Measurements from ENCODE around the gene UMAD1.
A peak's percentile ranks its signal among the peaks of the same experiment; 100 is the strongest.

Gene UMAD1

DNA sequence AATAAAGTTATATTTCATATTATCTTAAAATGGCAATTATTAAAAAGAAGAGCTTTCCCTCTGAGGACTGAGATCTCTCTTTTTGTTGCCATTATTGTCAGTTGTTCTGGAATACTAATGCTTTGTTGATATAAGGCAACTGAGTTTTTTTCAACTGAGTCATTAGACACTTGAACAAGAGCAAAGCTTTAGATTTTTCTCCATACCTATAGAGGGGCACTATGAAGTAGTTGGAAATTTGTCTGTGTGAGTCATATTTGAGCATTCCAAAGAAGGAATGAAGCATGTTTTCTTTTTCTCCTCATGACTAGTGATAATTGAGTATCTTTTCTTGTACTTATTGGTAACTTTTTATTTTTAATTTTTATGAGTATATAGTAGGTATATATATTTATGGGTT, 53.3 kb downstream of the UMAD1 start:
- no peak for DNase-seq (ENCODE audit: low spot score)

DNA sequence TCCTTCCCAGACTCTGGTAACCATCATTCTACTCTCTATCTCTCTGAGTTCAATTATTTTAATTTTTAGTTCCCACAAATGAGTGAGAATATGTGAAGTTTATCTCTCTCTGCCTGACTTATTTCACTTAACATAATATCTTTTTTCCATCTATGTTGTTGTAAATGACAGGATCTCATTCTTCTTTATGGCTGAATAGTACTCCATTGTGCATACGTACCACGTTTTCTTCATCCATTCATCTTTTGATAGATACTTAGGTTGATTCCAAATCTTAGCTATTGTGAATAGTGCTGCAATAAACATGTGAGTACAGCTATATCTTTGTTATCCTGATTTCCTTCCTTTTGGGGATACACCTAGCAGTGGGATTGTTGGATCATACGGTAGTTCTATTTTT, 54.0 kb downstream of the UMAD1 start:
- DNase-seq (ENCODE audit: low spot score): no peak

DNA sequence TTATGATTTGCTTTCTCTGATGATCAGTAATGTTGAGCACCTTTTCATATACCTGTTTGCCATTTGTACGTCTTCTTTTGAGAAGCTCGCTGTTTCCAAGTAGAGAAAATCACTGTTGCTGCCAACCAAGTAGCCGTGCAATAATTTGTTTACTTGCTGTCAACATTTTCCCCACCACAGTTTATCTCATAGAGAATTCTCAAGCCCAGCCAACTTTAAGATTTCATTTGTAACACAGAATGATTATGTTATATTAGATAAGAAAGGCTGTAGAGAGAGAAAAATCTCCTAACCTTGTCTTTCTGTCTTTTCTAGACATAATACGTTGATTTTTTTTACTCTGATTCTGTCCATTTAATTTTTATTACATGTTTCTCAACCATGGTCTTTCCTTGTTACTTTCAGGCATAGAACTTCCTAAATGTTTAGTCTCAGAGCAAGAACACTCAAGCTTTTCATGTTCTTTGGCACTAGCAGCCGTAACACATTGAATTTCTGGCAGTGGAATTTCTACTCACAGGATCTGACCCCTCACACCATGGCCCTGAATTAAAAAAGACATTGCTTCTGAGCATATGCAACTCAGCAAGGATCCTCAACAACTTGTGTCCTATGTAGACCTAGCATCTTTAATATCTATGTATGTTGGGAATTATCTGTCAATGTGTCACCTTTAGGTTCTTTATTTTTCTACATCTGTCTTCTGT, 54.7 kb downstream of the UMAD1 start:
- no peak for DNase-seq (ENCODE audit: low spot score)

DNA sequence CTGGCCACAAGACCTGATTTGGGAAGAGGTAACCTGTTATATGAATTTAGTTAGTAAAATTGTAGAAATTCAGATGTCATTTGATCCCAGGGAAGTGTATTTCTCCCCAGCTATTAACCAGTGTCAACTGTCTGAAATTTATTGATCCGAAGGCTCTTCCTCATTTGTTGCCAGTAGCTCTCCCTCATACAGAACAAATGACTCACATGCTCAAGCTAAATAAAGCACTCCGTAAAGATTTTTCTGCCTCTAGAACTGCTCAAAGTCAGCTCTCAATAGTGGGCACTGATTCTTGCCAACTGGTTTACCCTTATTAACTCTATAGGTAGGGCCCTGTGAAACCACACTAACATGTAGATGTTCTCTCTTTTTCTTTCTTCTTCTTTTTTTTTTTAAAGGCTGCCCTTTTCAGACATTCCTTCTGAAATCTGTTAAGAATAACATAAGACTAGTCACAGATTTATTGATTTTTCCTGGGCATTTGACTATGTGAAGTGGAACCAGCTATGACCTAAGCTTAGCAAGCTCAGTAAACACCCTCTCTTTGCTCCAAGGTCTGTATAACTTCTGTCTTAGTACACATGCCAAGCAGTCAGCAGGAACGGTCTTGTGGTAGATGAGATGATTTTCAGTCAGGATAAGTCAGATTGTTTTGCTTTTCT, 56.0 kb downstream of the UMAD1 start:
- DNase-seq (ENCODE audit: low spot score): no peak

DNA sequence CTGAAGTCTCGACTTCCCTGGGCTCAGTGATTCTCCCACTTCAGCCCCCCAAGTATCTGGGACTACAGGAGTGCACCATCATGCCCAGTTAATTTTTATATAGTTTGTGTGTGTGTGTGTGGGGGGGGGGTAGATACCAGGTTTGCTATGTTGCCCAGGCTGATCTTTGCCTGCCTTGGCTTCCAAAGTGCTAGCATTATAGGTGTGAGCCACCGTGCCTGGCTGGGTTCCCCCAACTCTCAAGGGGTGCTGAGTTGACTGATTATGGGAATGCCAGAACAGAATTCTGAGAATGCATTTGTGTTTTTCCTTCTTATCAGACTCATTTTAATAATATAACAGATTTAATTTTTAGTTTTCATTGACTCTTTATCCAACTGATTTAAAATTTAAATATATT, 58.4 kb downstream of the UMAD1 start:
- DNase-seq (ENCODE audit: low spot score): no peak

DNA sequence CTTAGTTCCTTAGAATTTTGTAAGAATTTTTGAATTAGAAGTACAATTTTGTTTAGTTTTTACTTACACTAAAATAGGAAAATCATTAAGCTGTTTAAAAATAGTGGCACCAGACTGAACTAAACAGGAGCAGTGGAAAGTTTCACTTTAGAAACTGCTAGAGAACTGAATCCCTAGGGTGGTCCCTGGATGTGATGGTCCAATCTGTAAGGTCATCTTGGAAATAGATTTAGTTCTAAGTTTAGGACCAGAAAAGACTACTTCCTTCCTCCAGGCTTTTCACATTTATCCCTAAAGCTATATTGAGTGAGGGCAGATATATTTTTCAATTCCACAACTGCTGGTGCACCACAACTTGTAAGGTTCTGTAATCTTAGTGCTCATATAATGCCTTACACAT, 58.8 kb downstream of the UMAD1 start:
- no peak for DNase-seq (ENCODE audit: low spot score)

DNA sequence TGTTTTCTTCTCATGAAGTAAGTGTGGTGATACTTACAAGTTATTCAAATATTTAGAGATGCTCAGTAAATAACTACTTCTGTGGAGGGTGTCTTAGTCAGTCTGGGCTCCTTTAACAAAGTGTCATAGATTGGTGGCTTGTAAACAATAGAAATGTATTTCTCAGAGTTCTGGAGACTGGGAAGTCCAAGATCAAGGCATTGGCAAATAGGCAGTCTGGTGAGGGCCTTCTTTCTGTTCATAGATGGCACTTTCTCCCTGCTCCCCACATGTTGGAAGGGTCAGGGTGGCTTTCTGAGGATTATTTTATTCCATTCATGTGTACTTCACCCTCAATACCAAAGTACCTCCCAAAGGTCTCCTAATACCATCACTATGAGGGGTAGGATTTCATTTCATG, 59.4 kb downstream of the UMAD1 start:
- DNase-seq (ENCODE audit: low spot score): no peak

DNA sequence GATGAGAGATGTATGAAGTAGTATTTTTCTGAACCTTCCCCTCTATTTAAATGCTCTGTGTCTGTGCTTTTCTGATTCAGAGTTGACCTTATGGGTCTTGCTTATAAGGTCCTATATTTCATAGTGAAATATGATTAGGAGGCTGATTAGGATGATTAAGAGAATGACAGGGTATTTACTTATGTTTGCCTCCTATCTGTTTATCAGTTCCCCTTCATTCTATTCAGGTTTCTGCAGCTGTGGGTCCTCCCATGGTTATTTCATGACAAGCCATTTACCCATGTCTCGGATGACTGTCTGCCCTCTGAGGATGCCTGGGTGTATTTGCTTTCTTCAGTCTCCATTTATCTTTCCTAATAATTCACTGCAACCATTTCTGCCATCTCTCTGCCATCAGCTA, 61.0 kb downstream of the UMAD1 start:
- DNase-seq (ENCODE audit: low spot score): no peak

DNA sequence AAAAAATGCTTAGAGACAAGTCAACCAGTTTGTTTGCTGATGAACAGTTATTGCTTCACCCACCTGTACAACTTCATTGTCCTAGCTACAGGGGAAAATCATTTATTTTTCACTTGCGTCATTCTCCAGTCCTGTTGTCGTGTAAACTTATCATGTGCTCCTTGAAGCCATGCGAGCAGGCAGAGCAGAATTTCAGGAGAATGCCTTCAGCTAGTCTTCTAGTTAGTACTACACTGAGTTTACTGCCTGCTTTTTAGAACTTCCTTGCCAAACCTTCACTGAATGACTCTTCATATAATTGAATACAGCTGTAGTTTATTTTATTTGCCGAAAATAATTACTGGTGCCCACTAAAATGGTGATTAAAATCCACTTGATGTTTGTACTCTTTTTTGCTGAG, 62.3 kb downstream of the UMAD1 start:
- DNase-seq (ENCODE audit: low spot score): no peak

DNA sequence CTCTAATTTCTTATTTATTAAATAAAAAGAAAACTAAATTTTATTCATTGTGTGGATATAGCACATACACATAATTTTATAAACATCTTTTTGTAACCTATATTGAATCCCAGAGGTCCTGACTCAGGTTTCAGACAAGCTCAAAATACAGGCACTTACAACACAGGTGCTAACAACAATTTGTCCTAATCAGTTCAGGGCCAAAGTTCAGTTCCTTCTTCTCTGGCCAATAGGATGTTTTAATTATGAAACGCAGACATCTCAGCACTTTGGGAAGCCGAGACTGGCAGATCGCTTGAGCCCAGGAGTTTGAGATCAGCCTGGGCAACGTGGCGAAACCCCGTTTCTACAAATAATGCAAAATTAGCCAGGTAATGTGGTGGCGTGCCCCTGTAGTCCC, 62.9 kb downstream of the UMAD1 start:
- no peak for DNase-seq (ENCODE audit: low spot score)

DNA sequence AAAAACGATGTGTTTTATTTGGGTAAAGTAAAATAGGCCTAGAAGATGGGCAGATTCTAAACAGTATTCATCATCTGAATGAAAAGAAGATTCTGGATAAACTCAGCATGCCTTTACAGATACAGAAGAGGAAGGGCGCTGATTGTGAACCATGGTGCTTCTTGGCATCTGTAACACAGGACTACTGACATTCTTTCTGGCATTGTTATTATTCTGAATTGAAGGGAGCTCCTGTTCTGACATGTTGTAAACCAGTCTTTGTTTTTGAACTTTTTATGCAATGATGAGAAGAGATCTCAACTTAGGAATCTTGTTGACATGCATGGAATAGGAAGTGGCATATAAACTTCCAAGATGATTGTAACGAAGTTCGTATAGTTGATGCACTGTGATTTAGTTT, 64.3 kb downstream of the UMAD1 start:
- DNase-seq (ENCODE audit: low spot score): no peak

DNA sequence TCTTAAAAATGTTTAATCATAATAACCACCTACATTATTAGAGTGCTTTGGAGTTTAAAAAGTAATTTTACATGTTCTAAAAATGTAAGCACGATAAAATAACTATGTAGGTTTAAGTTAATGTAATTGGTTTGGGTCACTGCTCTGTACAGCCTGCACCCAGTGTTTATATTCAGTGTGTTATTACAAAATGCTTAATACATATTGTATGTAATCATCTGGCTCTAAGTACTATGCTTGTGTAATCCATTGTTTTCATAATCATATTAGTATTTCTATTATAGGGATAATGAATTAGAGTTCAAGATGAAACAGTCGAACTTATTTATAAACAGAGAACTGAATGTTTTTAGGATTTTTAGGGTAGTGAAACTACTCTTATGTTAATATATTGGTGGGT, 64.8 kb downstream of the UMAD1 start:
- DNase-seq (ENCODE audit: low spot score): no peak

DNA sequence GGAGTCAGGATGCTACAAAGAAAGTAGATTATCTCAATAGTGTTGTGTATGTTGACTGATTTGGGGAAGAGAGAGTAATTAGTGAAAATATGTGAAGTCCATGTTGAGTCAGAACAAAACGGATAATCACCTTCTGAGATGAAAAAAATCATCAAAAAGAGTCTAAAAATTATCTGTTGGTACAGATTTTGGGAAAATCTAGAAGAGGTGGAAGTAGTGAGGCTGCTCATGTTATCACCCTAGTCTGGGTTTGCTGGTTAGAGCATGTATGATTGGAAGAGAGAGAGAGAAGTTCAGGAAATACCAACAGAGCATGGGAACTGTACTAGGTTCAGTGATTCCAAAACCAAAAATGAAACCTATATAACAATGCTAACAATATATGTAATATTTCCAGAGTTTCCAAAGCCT, 65.6 kb downstream of the UMAD1 start:
- DNase-seq (ENCODE audit: low spot score): no peak

DNA sequence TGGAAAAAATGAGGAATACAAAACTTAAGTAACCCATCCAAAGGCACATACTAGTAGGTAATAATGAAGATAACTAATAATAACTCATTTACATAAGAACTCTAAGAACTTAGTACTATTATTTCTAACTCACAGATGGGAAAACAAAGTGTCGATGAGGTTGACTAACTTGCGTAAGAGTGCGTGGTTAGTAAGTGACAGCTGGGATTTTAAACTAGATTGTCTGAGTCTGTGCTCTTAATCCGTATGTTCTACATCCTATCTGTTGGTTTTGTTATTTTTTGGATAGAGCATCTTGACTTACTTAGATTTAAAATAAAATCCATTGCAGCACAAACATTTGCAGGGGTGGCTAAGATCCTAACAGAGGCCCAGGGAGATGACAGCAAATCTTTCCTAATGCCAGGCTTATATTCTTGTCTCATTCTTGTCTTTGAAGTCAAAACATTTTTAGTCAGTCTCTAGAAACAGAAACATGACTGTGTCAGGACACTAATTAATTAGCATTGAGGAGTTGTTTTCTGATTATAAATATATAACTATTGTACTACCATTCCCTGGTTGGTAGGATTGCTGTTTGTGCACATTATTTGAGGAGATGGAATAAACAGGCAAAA, 66.1 kb downstream of the UMAD1 start:
- no peak for DNase-seq (ENCODE audit: low spot score)

DNA sequence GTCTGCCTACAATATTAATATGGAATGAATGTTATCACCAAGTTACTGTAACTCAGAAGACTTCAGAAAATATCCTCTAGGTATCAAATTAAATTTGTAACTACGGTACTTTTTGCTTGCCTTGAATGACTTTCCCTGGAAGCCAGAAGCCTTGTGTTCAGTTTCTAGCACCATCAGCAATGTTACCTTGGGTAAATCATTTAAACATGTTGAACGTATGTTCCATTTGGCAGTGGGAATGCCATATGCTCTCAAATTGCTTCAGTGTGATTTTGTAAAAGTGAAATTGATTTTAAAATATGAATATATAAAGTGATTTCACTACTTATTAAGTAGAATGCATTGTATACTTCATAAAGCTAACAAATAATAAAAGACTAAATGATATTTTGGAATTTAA, 66.7 kb downstream of the UMAD1 start:
- no peak for DNase-seq (ENCODE audit: low spot score)

DNA sequence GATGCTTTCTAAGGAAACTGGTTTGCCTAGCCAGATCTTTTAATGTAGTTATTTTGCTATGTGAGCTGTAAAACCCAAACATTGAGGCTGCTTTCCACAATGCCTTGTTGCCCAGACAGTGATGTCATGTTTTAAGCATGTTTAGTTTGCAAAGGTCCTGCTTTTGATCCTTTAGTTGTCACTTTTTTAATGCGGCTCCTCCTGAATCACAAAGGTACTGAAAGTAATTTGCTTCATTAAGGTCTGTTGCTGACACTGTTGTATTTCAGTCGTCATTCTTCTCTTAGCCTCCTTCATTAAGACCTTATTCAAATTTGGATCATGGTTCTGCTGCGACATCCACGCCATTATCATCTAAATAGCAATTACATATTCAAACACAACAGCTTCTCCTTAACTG, 67.3 kb downstream of the UMAD1 start:
- DNase-seq (ENCODE audit: low spot score): no peak

DNA sequence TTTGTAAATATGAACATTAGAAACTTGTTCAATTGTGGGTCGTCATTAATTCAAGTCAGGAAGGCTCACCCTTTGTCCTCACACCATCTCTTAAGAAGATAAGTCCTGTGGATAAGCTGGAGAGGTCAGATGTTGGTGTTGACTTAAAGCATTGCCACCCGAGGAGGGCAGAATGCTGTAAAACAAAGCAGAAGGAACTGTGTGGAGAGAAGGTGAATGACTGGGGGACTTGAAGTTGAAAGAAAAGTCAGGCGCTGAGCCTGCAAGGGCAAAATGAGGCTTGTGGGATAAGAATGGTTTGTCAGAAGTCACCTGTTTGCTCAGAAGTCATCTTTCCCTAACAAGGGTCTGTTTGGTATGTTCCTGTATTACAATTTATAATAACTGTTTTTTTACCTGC, 68.7 kb downstream of the UMAD1 start:
- DNase-seq (ENCODE audit: low spot score): no peak

DNA sequence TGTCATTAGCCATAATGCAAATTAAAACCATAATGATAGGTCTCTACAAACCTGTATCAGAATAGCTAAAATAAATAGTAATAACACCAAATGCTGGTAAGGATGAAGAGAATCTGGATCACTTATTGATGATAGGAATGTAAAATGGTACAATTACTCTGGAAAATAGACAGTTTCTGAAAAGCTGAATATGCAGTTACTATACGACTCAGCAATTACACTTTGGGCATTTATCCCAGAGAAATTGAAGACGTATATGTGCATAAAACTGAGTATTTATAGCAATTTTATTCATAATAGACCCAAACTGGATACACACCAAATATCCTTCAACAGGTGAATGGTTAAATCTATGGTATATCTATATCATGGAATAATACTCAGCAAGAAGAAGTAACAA, 69.9 kb downstream of the UMAD1 start:
- DNase-seq (ENCODE audit: low spot score): no peak

DNA sequence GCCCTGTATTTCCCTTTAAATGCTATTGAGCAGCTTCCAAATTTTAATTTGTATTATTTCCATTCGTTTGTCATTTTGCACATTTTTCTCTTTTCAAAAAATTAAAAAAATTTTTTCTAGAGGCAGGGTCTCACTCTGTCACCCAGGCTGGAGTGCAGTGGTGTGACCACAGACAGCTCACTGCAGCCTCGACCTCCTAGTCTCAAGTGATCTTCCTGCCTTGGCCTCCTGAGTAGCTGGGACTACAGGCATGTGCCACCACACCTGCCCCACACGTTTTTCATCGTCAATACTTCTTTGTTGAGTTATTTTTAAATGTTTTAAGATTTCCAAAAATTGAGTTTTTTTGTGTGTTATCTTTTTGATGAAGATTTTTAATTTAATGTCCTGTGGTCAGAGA, 73.2 kb downstream of the UMAD1 start:
- no peak for DNase-seq (ENCODE audit: low spot score)

DNA sequence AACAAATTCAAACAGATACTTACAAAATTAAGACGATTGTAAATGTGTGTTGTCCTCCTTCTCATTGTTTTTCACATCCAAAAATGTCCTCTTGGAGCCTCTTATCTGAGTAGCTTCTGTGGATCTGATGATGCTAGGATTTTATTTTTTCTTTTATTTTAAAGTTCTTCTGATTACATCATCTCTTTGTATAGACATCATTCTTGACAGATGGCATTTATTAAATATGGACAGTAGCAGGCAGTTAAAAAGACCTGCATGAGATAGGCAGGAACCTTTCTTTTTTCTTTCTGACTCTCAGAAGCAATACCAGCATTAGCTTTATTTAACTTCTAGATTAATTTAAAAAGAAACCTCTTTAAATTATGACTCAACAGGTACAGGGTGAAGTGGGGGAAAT, 77.9 kb downstream of the UMAD1 start, which contains the start of gene RPA3:
RPA3 (minus strand) TSS at position 116 of the 400 bp plus-strand sequence. CDS start 78,189 bp downstream, outside the sequence.
- DNase-seq (ENCODE audit: low spot score): no peak

DNA sequence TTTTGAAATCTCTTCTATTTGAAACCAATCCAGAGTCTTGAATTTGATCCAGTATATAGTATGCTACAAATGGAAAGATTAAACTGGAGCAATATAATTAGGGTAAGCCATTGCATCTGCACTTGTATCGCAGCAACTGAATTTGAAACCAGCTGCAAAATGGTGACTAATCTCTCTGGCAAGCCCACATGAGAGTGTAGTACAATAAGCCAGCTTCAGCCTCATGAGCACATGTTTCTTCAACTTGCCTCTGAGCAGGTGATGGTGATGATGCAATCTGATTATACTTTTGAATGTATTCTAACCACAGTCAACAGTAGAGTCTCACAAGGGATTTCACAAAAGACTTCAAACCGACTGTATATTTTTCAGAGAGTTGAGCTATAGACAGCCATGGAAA, 78.7 kb downstream of the UMAD1 start:
- peak; percentile 32 for DNase-seq (ENCODE audit: low spot score)

DNA sequence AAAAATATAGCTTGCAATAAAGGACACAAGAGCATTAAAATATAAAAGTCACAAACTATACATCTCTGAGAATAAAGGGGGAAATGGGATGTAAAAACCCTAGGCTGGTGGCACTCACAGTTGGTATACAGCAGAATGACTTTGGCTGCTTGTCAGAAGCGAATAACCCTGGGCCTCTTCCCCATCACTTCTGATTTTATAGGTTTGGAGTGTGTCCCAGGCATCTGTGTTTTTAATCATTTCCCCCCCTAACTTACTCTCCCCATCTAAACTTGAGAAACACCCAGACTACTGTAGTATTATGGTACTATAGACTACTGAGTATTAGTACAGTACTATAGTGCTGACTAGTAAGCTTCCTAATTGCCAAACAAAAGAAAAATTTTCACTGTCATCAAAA, 79.6 kb downstream of the UMAD1 start:
- DNase-seq (ENCODE audit: low spot score): no peak

DNA sequence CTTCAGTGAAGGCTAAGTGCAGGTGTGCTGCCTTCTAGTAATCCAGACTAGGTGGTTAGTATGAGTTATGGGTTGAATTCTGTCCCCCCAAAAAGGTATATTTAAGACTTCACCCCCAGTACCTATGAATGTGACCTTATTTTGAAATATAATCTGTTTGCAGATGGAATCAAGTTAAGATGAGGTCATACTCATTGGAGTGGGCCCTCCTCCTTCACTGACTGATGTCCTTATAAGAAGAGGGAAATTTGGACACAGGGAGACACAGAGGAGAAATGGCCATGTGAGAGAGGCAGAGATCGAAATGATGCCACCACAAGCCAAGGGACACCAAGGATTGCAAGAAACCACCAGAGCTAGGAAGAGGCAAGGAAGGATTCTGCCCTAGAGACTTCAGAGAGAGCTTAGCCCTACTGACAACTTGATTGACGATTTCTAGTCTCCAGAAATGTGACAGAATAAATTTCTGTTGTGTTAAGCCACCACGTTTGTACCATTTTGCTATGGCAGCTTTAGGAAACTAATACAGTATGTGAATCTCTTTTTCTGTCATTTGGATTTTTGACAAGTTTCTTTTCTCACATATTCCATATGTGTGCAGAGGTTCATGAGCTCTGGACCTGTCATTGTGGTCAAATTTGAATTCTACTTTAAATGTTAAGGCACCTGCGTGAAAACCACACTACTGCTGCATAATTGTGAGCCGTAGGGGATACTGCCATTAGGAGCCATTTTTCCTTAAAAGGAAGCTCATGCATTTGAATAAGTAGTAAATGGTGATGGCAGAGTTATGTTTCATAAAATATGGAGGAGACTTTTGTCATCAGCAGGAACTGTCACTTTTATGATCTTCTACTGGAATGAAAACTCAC, 80.4 kb downstream of the UMAD1 start:
- DNase-seq (ENCODE audit: low spot score): no peak
